ENCODE measurements around the gene DAD1.
"Not testable (repeated sequence)": the region's sequence is repeated elsewhere in the genome, so short reads cannot be mapped to it uniquely, and the experiment has no call there.

The DAD1 gene

GRCh38 chr14:22547313-22547947 lies 41.6 kb downstream of the DAD1 start:
- TF ChIP-seq, protein P1, sequence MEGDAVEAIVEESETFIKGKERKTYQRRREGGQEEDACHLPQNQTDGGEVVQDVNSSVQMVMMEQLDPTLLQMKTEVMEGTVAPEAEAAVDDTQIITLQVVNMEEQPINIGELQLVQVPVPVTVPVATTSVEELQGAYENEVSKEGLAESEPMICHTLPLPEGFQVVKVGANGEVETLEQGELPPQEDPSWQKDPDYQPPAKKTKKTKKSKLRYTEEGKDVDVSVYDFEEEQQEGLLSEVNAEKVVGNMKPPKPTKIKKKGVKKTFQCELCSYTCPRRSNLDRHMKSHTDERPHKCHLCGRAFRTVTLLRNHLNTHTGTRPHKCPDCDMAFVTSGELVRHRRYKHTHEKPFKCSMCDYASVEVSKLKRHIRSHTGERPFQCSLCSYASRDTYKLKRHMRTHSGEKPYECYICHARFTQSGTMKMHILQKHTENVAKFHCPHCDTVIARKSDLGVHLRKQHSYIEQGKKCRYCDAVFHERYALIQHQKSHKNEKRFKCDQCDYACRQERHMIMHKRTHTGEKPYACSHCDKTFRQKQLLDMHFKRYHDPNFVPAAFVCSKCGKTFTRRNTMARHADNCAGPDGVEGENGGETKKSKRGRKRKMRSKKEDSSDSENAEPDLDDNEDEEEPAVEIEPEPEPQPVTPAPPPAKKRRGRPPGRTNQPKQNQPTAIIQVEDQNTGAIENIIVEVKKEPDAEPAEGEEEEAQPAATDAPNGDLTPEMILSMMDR (IDR thresholded peaks at IDR 0.05; ENCODE audit: borderline replicate concordance, insufficient read depth, low read depth, low read length): no peak
- H3K4me3 ChIP-seq (ENCODE audit: low read depth, low read length): no peak overlapping the region

DNA sequence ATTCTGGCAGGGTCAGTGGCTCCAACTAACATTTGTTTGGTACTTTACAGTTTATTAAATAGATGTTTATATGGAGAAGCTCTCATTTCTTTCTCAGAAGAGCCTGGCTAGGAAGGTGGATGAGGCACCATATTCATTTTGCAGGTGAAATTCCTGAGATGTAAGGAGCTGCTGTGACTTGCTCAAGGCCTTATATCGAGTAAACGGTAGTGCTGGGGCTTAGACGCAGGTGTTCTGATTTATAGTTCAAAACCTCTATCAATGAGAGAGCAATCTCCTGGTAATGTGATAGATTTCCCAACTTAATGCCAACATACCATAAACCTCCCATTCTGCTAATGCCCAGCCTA lies 42.3 kb downstream of the DAD1 start:
- TF ChIP-seq, protein P1 (IDR thresholded peaks at IDR 0.05; ENCODE audit: borderline replicate concordance, insufficient read depth, low read depth, low read length): no peak
- no peak overlapping the region for H3K4me3 ChIP-seq (ENCODE audit: low read depth, low read length)

- TF ChIP-seq, protein P1 (IDR thresholded peaks at IDR 0.05; ENCODE audit: borderline replicate concordance, insufficient read depth, low read depth, low read length): no peak
- H3K4me3 ChIP-seq (ENCODE audit: low read depth, low read length): no peak overlapping the region
Measured at GRCh38 chr14:22545842-22546721, 42.9 kb downstream of the DAD1 start.

GRCh38 chr14:22544881-22545420 lies 44.1 kb downstream of the DAD1 start:
- TF ChIP-seq, protein P1 (IDR thresholded peaks at IDR 0.05; ENCODE audit: borderline replicate concordance, insufficient read depth, low read depth, low read length): no peak
- H3K4me3 ChIP-seq (ENCODE audit: low read depth, low read length): no peak overlapping the region

DNA sequence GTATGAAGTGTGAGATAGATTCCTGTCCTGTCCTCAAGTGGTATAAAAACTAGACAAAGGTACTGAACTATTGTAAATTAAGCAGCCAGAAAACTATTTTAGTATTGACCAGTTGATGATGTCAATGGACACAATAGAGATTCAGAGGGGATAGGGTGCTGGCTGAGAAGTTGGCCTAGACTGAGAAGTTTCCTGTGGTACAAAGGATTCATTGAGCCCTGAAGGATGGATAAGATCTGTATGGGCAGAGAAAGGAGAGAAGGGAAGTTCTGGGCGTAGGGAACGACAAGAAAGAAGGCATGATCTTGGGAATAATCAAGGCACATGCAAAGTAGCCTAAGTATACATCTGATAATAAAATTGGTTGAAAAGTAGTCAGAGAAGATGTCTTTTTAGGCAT lies 44.6 kb downstream of the DAD1 start:
- TF ChIP-seq, protein P1 (IDR thresholded peaks at IDR 0.05; ENCODE audit: borderline replicate concordance, insufficient read depth, low read depth, low read length): no peak
- no peak overlapping the region for H3K4me3 ChIP-seq (ENCODE audit: low read depth, low read length)

- H3K4me3 ChIP-seq (ENCODE audit: low read depth, low read length): not testable (repeated sequence)
Measured at GRCh38 chr14:22543570-22544357, 45.3 kb downstream of the DAD1 start.

- TF ChIP-seq, protein P1 (IDR thresholded peaks at IDR 0.05; ENCODE audit: borderline replicate concordance, insufficient read depth, low read depth, low read length): no peak
- H3K4me3 ChIP-seq (ENCODE audit: low read depth, low read length): no peak overlapping the region
Measured at GRCh38 chr14:22542360-22542759, 46.7 kb downstream of the DAD1 start.

Measured in GM12875 (cell line).